NCI-H2029 treated with DMSO at 0.1 percent for 48 hours (cell line): ENCODE measurements around the gene SEMA5B.

Experiments
- DNase-seq: peaks from one replicate; lab custom pipeline; 2025; lab: John Stamatoyannopoulos, UW

The SEMA5B gene

DNA sequence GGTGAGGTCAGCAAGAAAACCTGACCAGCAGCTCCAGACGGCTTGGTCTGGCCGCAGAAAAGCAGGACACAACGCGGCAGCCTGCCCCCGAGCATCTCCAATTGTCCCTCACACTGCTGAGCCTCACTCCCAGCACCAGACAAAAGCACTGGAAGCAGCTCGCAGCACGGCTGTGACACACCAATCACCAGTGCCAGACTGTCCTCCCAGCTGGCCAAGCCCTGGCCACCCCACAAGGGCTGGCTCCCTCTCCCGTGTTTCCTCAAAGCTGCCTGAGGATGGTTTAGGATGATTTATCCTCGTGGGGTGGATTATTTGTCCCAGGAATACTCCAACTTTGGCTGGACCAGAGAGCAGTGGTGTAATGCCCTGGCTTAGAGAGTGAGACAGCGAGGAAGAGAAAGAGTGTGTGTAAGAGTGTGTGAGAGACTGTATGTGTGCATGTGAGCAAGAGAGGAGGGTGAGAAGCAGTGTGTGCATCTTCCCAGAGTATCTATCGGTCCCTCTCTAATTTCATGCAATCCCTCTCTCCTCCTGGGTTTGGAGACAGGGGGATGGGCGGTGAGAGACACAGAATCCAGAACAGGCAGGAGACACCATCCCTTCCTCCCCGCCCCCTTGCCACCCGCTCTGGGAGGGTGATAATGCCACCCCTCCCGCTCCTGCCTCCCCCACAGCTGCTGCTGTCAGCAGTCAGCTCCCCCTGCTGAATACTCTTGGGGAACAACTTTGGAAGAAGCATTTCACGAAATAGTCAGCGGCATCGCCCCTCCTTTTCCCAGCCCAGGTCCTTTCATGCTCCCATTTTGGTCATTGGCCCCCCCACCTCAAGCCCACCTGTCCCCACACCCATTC lies 34.2 kb downstream of the SEMA5B start:
- no peak for DNase-seq

DNA sequence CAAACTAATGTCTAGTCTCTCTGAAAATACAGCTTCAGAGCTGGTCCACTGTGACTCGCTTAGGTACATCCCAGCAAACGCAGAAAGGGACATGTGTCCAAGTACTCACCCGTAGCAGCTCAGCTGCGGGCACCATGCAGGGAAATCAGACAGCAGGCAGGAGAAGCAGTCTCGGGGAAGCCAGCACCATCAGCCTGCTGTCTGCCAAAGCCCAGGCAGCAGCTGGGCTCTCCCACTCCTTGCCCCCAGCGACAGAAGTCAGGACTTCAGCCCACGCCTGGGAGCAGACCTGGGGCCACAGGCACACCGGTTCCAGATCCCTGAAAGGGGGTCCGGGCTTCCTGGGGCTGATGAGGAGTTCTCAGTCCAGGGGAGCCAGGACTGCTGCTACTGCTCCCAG lies 34.9 kb downstream of the SEMA5B start:
- no peak for DNase-seq

DNA sequence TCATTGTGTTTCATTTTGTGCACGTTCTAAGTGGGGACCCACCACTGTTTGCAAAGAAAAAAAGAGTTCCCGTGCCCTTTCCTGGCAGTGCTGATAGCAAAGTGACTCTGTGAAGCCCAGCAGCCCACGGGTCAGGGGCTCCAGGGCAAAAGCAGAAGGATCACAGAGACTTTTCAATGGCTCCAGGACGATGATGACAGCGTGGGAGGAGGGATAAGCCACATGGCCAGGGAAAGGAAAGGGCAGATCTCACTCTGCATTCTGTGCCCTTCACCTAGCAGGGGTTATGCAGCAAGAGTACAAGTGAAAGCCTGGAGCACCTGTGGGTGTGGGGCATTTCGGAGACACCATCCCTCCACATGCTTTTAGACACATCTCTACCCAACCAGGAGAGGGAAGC lies 35.4 kb downstream of the SEMA5B start:
- DNase-seq: no peak

DNA sequence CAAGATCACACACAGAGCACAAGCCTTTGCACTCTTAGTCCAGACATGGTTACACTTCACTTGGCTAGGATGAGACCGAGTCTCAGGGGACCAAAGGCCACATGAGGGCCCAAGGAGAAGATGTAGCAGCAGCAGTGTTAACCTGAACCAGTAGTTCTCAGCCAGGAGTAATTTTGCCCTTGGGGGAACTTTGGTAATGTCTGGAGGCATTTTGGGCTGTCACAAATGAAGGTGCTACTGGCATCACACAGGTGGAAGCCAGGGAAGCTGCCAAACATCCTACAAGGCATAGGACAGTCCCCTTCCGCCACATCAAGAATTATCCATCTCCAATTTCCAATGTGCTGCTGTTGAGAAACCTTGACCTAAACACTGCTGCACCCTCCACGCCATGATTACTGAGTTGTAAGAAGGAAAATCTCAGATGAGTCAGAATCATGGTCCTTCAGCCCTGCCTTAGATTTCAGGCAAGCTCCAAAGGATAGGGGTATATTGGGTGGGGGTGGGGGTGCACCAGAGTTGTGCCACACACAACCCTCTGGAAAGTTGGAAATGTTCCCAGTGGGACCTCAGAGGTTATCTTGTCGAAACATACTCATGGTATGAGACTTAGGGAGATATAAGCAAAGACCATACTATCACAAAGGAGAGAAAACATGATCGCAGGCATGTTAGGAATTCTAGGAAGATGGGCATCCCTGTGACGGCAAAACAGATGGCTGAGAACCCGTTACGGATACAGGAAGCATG lies 36.2 kb downstream of the SEMA5B start:
- no peak for DNase-seq

DNA sequence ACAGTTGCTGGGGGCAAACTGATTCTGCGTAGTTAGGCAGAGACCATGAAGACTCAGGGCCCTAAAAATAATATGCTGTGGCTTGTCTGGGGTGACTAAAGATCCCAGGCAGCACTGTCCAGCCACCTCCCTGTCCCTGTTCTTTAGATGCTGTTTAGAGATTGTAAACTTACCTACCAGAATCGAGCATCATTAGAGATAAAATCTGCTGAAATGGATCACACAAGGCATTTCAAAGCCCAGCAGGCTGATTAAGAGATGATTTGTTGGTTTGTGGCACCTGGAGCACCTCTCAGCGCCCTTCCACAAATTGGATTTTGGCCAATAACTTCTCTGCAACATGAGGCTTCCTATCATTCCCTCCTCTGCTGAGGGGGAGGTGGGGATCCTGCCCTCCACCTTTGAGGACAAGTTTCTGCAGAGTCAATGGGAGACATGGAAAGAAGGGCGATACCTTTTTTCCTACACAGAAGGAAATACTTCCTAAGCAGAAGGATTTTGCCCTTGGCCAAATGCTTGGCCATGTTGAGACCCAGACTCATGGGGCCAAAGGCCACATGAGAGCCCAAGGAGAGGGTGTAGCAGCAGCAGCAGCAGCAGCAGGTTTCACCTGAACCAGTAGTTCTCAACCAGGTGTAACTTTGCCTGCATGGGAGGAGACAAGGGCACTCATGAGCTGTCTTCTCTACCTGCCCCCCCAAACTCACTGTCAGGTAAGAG lies 37.5 kb downstream of the SEMA5B start:
- DNase-seq: peak; percentile 49

DNA sequence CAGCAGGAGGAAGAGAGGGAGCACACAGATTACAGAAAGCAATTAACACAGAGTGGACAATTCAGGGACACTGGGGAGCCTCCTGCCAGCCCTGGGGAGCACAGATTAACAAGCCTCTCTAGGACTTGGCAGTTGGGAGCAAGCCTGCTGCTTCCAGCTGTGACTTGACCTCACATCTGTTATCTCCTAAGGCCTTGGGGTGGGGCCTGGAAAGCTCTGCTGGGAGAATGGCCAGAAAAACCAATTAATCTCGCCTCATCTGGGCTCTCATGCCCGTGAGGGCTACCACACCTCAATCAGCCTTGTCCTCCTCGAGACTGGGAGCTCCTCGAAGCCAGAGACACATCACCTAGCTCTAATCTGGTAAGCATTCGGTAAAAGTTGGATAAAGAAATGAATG lies 39.1 kb downstream of the SEMA5B start:
- DNase-seq: no peak

DNA sequence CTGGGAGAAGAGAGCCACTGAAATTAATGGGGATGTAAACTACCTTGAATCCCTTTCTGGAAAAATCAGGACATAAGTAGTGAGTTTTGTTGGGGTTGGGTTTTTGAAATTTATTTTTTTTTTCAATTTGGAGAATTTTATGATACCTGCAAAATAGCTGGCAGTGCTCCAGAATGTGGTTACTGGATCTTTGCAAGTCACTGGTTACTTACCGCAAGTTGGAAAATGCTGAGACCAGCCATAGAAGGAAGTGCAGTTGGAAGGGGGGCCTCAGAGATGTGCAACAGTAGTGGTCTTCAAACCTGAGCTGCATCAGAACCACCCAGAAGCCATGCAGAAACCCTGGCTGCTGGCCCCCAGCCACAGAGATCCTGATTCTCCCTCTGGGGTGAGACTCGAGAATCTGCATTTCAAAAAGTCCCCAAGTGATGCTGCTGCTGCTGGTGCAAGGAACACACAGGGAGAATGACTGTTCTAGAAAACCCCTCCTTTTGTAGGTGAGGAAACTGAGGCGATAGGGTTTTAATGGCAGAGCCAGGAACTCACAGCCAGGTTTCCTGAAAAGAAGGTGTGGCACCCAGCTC lies 39.7 kb downstream of the SEMA5B start:
- no peak for DNase-seq

DNA sequence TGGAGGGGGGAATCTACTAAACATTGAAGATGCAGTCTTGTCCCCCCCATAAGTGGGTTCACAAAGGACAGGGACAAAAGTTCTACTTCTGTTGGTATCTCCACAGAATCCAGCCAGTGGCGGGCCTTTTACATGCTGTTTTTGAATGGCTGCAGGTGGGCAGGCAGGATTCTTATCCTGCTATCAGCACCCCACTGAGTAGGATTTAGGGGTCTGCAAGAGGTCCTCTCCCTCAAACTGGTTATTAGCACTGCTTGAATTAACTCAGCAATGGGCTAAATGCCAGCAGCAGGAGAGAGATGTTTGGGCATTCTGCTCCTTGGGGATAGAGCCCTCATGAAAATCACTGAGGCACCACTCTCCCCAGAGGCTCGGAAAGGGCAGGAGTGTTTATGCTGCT lies 40.3 kb downstream of the SEMA5B start:
- no peak for DNase-seq

DNA sequence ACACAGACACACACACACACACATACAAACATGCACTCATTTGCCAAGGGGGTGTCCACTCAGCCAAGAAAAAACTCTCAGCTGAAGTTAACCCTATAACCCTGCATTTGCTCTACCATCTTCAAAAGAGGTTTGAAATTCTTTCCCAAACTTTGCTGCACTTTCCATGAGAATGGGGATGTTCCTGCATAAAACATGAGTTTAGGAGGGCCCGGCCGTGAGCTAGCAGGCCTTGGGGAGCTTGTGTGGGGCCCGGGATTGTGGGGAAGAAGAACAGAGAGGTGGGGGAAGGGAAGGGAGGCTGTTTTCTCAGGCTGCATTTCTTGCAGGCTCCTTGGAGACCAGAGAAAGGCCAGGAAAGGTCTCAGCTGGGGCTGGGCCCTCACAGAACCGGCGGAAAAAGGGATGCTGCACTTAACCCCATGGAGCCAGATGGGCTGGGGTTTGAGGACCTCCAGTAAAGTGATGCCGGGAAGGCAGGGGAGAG lies 40.8 kb downstream of the SEMA5B start:
- no peak for DNase-seq

DNA sequence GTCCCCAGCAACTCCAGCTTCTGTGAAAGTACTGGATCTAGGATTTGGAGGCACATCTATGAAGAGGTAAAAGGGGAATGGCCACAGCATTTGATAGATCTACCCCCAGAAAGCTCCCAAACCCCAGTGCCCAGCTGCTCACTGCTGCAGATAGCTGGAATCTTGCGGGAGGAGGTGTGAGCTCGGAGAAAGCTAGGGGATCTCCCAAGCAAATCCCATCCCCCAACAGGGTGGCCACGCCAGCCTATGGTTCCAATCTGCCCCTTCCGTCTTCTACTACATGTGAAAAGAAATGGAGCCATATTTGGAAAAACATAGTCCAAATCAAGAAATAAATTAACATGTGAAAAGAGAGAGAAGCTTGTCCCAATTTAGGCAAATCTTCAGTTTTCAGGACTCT lies 42.0 kb downstream of the SEMA5B start:
- no peak for DNase-seq

DNA sequence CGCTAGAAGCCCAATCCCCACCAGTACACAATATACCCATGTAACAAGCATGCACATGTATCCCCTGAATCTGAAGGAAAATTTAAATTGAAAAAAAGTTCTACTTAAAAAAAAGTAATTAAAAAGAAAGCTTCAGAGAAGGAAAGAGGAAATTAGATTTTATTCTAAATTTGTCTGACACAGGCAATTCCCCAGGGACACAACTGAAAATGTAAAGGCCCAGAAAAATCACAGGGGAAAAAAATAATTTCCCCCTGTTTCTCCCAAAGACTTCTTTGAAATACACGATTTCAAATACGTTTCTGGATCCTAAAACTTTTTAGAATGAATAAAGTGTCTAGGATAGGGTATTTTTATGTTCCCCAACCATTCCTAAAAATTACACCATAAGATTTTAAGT lies 42.9 kb downstream of the SEMA5B start:
- DNase-seq: no peak

DNA sequence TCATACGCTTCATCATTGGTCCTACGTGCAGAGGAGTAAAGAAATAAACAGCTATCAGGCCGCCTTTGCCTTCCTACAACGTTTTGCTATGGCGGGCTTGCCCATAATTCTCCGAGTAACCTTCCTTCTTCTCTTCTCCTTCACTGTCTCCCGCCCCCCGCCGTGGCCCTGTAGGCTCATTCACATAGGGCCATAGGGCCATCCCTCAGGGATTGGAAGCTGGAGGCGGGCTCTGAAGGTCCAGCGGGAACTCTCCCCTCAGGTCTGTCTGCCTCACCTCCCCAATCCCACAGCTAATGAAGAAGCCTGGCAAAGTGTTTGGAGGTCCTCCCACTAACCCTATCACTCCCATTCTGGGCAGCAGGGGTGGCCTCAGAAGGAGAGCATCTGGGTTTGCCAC lies 43.6 kb downstream of the SEMA5B start:
- DNase-seq: no peak

DNA sequence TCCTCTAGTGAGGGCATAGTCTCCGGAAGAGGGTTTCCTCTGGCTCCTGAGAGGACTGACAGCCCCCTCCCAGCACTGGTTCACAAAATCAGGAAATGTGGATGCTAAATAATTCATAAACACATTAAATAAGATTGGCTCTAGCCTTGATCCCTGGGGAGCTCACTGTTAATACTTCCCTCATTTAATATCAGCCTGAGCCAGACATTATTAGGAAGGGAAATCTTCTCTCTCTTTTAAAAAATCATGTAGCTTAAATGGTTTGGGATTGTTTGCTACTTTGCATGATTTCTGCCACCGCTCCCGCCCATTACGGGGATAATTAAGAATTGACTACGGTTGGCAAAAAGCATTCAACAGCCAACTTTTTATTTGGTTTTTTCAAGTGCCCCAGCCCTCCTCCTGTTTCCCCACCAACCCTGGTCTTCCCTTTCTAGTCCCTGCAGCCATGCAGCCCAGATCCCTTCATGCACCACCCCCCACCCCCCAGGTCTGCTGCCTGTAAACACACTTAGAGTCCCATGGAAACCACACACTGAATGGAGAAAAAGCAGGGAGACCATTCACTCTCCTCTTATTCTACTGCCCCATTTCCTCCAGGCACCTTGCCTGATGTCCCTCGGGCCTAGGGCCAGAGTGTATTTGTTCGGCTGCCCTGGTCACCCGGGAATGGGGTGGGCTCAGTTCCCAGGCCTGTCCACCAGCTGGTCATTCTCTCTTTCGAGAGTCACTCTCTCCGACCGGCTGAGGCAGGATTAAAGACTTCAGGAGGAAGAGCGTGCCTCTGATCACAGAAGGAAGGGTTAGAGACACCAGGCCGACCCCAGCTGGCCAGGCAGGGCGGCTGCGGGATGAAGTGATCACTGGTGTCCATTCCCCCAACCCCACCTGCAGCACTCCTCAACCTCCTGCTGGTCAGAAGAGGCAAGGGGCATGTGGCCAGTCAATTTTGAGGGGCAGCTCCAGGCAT lies 45.1 kb downstream of the SEMA5B start:
- DNase-seq: peak; percentile 4

DNA sequence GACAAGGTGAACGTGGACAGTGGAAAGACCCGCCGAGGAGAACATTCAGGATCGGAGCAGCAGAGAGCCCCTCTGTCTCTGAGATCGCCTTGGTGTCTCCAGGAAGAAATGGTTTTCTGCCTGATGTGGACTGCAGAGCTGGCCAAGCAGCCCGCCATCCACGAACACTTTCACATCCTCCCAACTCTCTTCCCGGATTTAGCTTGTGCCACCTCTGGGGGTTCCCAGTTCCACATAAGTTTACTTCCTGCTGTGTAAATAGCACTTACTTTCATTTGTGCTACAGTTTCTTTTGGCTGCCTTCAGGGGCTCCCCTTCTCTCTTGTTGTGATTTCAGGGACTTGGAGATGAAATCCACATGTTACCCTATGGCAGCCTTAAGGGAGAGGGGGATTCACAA lies 48.4 kb downstream of the SEMA5B start:
- DNase-seq: no peak

DNA sequence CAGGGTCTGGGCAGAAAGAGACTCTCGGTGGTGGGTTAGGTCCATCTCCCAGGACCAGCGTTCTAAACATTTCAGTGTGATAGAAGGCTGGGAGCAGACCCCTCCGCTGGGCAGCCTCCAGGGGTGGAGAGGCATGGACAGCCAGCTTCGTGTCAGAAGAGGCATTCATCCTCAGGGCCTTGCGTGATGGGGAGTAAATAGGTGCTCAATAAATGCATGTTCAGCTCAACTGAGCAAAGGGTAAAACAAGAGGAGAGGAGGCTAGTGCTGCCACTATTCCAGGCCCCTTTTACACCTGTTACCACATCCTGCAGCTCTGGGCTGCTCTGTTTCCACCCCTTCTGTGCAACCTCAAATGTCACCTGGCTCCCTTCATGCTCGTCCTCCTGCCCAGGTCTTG lies 49.0 kb downstream of the SEMA5B start:
- no peak for DNase-seq

DNA sequence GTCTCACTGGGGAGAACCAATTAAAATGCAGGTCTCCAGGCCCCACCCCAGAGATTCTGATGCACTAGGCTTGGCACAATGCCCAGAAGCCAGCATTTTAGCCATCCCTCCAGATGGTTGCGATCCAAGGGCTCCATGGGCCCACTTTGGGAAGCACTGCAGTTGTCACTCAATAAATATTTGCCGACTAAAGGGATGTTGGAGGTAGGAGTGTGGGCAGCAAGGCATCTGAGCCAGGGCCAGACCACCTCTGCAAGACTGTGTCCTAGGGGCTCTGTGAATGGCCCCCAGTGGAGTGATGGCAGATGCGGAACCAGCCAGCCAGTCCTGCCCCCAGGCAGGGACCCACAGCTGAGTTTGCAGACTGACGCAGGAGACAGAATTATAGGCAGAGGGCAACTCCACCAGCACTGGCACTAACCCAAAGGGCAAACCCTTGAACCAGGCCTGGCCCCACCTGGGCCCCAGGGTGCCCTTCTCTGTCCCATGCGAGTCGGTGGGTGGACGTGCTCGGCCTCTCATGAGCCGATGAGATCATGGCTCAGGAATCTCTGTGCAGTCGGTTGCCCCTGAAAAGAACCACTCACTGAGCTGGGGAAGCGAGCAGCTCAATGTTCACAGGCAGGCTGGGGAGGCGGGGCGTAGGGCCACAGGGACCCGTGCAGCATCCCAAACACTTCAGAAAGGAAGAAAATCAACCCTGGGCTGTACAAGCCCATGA lies 49.7 kb downstream of the SEMA5B start:
- no peak for DNase-seq

DNA sequence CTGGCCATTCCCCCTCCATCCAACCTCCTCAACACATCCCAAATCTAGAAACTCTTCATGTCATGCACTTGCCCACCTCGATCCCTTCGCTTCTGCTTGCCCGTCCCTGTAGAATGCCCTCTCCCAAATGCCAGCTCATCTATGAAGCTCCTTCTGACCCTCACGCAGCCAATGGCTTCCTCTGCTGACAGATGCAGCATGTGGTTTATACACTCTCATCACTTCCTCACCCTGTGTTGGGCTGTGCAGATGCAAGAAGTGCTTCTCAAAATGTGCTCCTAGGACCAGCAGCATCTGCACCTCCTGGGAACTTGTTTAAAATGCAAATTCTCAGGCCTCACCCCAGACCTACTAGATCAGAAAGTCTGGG lies 51.7 kb downstream of the SEMA5B start:
- DNase-seq: no peak

DNA sequence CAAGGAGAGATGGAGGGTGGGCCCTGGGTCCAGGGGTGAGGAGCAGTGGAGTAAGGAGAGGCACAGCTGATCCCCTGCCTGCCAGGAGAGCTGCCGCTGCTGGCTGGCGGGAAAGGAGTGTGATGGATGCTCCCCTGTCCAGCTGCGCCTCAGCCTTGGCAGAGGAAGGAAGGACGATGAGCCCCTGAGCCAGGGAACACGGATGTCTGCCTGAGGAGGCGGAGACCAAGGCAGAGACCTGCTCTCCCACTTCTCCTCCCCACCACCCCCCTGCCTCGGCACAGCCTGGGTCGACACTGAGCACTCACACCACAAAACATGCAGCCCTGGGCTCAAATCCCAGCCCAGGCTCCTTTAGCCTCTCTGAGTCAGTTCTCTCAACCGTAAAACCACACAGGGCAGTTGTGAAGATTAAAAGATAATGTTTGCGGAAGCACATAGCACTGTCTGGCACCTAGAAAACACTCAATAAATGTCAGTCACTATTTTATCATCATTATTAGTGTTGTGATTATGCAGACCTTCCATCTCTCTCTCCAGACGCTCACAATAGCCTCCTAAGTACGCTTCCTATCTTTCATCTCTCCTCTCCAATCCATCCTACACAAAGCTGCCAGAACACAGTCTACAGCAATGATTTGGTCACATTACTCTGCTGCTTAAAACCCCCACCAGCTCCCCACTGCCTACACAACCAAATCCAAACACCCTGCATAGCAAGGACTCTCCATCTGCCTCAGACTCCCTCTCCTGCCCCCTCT lies 52.2 kb downstream of the SEMA5B start:
- peak; percentile 49 for DNase-seq

DNA sequence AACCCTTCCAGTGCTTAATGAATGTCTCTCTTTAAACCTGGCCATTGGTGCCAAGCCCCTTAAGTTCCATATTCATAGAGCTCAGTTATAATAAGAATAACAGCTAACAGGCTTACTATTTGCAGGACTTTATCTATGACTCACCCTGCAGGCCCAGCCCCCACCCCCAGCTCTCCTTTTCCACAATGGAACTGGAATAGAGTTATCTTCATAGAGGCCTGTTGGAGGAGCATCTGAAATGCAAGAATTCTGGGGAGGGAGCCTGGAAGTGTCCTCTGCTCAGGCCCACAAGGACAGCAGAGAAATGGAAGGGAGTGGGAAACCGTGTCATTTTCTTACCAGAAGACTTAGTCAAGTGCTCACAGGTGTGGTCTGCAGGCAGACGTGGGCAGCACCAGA lies 52.8 kb downstream of the SEMA5B start:
- no peak for DNase-seq
